Peyer's patch (tissue), 4 donors: ENCODE results near the gene SERTAD1. TPM values are rescaled to one million over a fixed set of nuclear protein-coding genes. Genes with fewer than 3 reads are reported as not detected.

Experiments
- DNase-seq, 3 donors: peaks; one replicate each; pipeline ENCODE4 v3.0.0-alpha.2; 2017 to 2019
- H3K27ac ChIP-seq, 4 donors: fragments of 200-600 bp; sonication (generic); one replicate each; pipeline ENCODE4 v1.5.1; 2016 to 2019
- H3K27me3 ChIP-seq, 2 donors: fragments of 200-600 bp; sonication (generic); one replicate each; pipeline ENCODE4 v1.5.1; 2019
- H3K36me3 ChIP-seq, 3 donors: fragments of 200-600 bp; sonication (generic); one replicate each; pipeline ENCODE4 v1.5.1; 2016 to 2019
- H3K4me1 ChIP-seq, 4 donors: fragments of 200-600 bp; sonication (generic); one replicate each; pipeline ENCODE4 v1.5.1; 2016 to 2019
- H3K4me3 ChIP-seq, 4 donors: fragments of 200-600 bp; sonication (generic); 1 replicate in 3 of 4; 2 replicates in 1 of 4; pipeline ENCODE4 v1.5.1; 2016 to 2019; ENCODE audit warnings: mild to moderate bottlenecking in 1 of 4
- H3K9me3 ChIP-seq, 4 donors: fragments of 200-600 bp; sonication (generic); one replicate each; pipeline ENCODE4 v1.5.1; 2016 to 2019; ENCODE audit warnings: mild to moderate bottlenecking in 1 of 4
- CTCF ChIP-seq, 6 experiments: fragments of 450-650 bp in 4 of 6; fragments of 200-600 bp in 2 of 6; sonication (generic) in 1 of 6; IDR thresholded peaks; one replicate each; pipeline ENCODE4 v1.5.1; 2017 to 2019; ENCODE audit warnings: antibody characterized with exemption in 6 of 6, mild to moderate bottlenecking in 3 of 6, moderate library complexity in 1 of 6
- POLR2A ChIP-seq, 2 donors: fragments of 450-650 bp; IDR thresholded peaks; one replicate each; pipeline ENCODE4 v1.5.1; 2017; ENCODE audit warnings: antibody characterized with exemption in 2 of 2, mild to moderate bottlenecking in 2 of 2, moderate library complexity in 2 of 2
- total RNA-seq, 4 donors: library from RNA; depleted of rRNA; stranded (reverse); fragments of >200 nt; gene quantifications; one replicate each; pipeline ENCODE4 v1.1.0, GENCODE V29; 2016

The SERTAD1 gene
- total RNA-seq, 4 donors from 2014 or later: 4.1 to 18.2 (median 11.6) TPM

DNA sequence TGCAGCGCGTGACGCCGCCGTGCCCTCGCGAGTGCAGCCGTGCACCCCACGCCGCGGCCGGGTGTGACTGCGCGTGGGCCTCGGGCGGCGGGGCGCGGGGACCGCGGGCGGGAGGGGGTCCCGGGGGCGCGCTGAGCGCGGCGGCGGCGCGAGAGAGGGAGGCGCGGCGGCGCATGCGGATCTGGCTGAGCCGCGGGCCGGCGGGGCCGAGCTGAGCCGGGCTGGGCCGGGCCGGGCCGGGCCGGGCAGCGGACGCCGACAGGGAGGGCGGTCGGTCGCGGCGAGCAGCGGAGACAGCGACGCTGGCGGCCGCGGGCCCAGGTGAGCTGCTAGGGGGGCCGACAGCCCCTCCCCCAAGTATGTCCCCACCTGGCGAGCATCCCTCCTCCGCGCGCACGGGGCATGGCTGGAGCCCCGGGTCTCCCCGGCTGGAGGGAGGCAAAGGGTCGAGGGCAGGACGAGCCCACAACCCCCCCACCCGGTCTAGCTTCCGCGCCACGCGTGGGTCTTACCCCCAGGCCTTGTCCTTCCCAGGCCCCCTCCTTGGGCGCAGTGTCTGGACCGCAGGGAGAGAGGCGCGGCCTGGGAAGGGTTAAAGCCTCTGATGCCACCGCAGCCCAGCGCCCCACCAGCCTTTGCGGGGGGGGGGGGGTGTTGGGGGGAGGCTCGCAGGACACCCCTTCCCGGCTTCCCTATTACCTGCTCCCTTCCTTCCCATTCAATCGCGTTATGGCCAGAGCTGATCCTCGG, 41.4 kb upstream of the SERTAD1 start, which contains the start of gene SPTBN4:
SPTBN4 (plus strand) TSS at position 17 of the 750 bp plus-strand sequence. CDS start 5,621 bp downstream, outside the sequence.
- Histone ChIP-seq H3K4me3 (peak within 1 kb of the TSS; percentile 67 to 85 (median 74)), H3K4me1 (peaks cover 4 to 38% (median 14%) of the 10 kb centered on the region in 4 donors), H3K27ac (peak within 1 kb of the TSS; percentile 25 to 96 (median 88)), H3K36me3 (no peaks in the 10 kb centered on the region), H3K27me3 (no peaks in the 10 kb centered on the region), H3K9me3 (no peaks in the 10 kb centered on the region)
- TF ChIP-seq POLR2A (IDR thresholded peaks at IDR 0.05) (no peak), CTCF (IDR thresholded peaks at IDR 0.05) (no peak)
- DNase-seq: no peak

DNA sequence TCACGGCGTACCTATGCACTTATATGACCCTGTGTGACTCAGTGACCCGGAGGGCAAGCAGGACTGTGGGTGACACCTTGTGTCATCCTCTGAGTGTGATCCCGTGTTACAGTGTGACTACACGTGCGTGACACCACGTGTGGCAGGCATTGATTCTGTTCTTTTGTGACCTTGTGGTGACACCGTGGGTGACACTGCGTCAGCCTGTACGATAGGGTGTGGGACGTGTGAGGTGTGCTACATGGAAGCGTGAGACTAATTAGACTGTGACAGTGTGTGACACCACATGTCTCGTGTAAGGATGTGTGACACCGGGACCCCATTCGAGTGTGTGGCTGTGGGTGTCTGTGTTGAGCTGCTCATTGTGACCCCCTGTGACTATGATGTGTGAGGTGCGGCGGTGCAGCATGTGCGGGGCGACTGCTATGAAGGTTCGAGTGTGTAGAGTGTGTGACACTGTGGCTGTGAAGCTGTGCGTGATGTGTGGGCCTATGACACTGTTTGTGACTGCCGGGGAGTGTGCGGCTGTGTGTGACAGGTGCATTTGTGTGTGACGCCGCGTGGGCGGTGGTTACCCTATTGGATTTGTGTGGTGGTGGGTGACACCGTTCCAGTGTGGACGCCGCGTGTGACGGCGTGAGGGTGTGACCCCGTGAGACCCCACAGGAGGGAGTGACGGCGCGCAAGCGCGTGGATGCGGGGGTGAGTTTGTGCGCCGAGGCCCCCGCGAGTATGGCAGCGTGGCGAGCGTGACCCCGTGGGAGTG, 40.6 kb upstream of the SERTAD1 start:
- H3K9me3 ChIP-seq: no peaks in the 10 kb centered on the region
- no peaks in the 10 kb centered on the region for H3K36me3 ChIP-seq
- H3K27me3 ChIP-seq: no peaks in the 10 kb centered on the region
- TF ChIP-seq POLR2A (IDR thresholded peaks at IDR 0.05): no peak
- TF ChIP-seq CTCF (IDR thresholded peaks at IDR 0.05): no peak
- H3K27ac ChIP-seq: peak overlapping the region; percentile 25 to 96 (median 88)
- peaks cover 4 to 46% (median 18%) of the 10 kb centered on the region in 4 donors for H3K4me1 ChIP-seq
- DNase-seq: peak in 2 of 3 donors; percentile 29 to 54
- peak overlapping the region; percentile 67 to 85 (median 74) for H3K4me3 ChIP-seq

DNA sequence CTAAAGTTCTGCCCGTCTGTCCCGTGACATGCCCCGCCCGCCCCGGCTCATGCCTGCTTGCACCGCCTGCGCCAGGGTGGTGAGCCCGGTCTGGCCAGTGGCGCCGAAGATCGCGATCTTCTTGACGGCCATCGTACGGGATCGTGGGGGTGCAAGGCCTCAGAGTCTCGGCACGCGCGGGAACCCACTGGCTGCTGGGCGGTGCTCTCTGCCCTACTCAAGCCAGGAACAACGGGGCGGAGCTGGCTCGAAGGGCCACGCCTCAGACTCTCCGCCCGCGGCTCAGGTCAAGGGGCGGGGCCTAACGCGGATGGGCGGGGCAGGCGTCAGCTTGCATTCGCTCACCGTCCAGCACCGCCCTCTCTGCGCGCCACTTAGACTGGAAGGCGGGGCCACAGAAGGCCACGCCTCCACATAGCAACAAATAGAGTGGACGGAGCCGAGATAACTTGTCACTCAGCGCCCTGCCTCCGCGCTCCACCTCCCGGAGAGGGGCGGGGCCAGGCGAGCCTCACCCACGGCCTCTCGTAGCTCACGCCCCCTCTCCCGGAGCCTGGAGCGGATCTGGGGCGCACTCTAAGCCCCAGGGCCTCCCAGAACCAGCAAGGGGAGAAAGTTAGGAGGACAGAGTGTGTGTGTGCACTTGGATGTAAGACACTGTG, 39.9 kb upstream of the SERTAD1 start, which contains the start of gene BLVRB:
BLVRB (minus strand) TSS at position 189 of the 662 bp plus-strand sequence; CDS start at position 132, 57 bp downstream.
- DNase-seq: peak; percentile 100
- Histone ChIP-seq H3K4me3 (peak within 1 kb of the TSS; percentile 67 to 85 (median 74)), H3K36me3 (no peaks in the 10 kb centered on the region), H3K27me3 (no peaks in the 10 kb centered on the region), H3K27ac (peak within 1 kb of the TSS; percentile 81 to 96 (median 94)), H3K9me3 (no peaks in the 10 kb centered on the region), H3K4me1 (peaks cover 4 to 50% (median 18%) of the 10 kb centered on the region in 4 donors)
- TF ChIP-seq CTCF (IDR thresholded peaks at IDR 0.05) (no peak), POLR2A (IDR thresholded peaks at IDR 0.05) (peak; percentile 94 to 98)

- TF ChIP-seq POLR2A (IDR thresholded peaks at IDR 0.05) (no peak), CTCF (IDR thresholded peaks at IDR 0.05) (no peak)
- no peak for DNase-seq
- no peaks in the 10 kb centered on the region for H3K27me3 ChIP-seq
- no peaks in the 10 kb centered on the region for H3K9me3 ChIP-seq
- peak overlapping the region; percentile 81 to 96 (median 94) for H3K27ac ChIP-seq
- H3K4me3 ChIP-seq: peak overlapping the region; percentile 67 to 85 (median 74)
- no peaks in the 10 kb centered on the region for H3K36me3 ChIP-seq
- H3K4me1 ChIP-seq: peaks cover 4 to 50% (median 18%) of the 10 kb centered on the region in 4 donors
These were observed 39.3 kb upstream of the SERTAD1 start for GRCh38 chr19:40465025-40465556.
